GM12891 (cell line): ENCODE data around the gene BAIAP3.

Experiments used
- PAX5 ChIP-seq: IDR thresholded peaks from 2 replicates; pipeline ENCODE4 v1.6.1; 2011; ENCODE audit warnings: low read length, moderate library complexity, mild to moderate bottlenecking; ENCODE audit not compliant: insufficient read depth, severe bottlenecking
- POLR2A ChIP-seq: IDR thresholded peaks from 2 replicates; pipeline ENCODE4 v1.6.1; 2011; ENCODE audit warnings: low read depth, low read length, control low read depth
- POLR2AphosphoS5 ChIP-seq: IDR thresholded peaks from 2 replicates; pipeline ENCODE4 v1.6.1; 2011; ENCODE audit warnings: low read depth, low read length, control low read depth
- POU2F2 ChIP-seq: IDR thresholded peaks from 2 replicates; pipeline ENCODE4 v1.6.1; 2011; ENCODE audit warnings: low read depth, mild to moderate bottlenecking, control low read depth, low read length, moderate library complexity
- SPI1 ChIP-seq: IDR thresholded peaks from 2 replicates; pipeline ENCODE4 v1.6.1; 2011; ENCODE audit warnings: low read depth, low read length, control low read depth
- TAF1 ChIP-seq: IDR thresholded peaks from 2 replicates; pipeline ENCODE4 v1.6.1; 2011; ENCODE audit warnings: low read depth, low read length, control low read depth

- TF ChIP-seq POLR2A (no peak), POLR2AphosphoS5 (no peak), TAF1 (no peak), PAX5 (no peak), POU2F2 (no peak), SPI1 (no peak)
These were observed 27.1 kb upstream of the BAIAP3 start for GRCh38 chr16:1306334-1306733.
